B cell (primary cell): Measurements from ENCODE around the gene PPP1R3E. TPM values are rescaled to one million over a fixed set of nuclear protein-coding genes. Genes with fewer than 3 reads are reported as not detected.

Experiments
- ATAC-seq: fragments of 200-7000 bp; cut with Tn5 transposase; one replicate; pipeline ENCODE4 v1.10.0; 2021; ENCODE audit warnings: low read depth, mild to moderate bottlenecking, moderate number of reproducible peaks, moderate library complexity
- CTCF ChIA-PET: fragments of 350-600 bp; sonication (Branson Sonifier 250); formaldehyde crosslinking; loops from one replicate; lab custom pipeline; 2021; ENCODE audit warnings: antibody characterized with exemption, inconsistent platforms; lab: Charles Lee
- POLR2A ChIA-PET: fragments of 350-600 bp; sonication (Branson Sonifier 250); formaldehyde crosslinking; loops from one replicate; lab custom pipeline; 2021; ENCODE audit warnings: antibody characterized with exemption; lab: Charles Lee
- DNase-seq: peaks from one replicate; pipeline ENCODE4 v3.0.0; 2013
- H2AFZ ChIP-seq: 2 replicates; pipeline ENCODE4 v1.6.1; 2012; ENCODE audit warnings: mild to moderate bottlenecking, low read depth, low read length; ENCODE audit not compliant: insufficient read depth, poor library complexity, severe bottlenecking
- H3K27ac ChIP-seq, 2 donors: 1 replicate in 1 of 2; 2 replicates in 1 of 2; pipeline ENCODE4 v1.5.1; 2012 to 2013; ENCODE audit warnings: low read length in 2 of 2, mild to moderate bottlenecking in 2 of 2, moderate library complexity in 1 of 2
- H3K27me3 ChIP-seq, 4 experiments: fragments of 200-600 bp in 1 of 4; sonication (generic) in 1 of 4; replicated peaks in 1 of 4; 1 replicate in 2 of 4; 2 replicates in 2 of 4; pipeline versions ENCODE4 v1.6.1 to v1.7.0; 2013 to 2016; ENCODE audit warnings: low read length in 3 of 4, mild to moderate bottlenecking in 2 of 4, mixed read lengths in 1 of 4, moderate library complexity in 1 of 4; ENCODE audit not compliant: insufficient read depth in 4 of 4, control insufficient read depth in 3 of 4; ENCODE audit errors: control extremely low read depth in 1 of 4
- H3K36me3 ChIP-seq, 2 experiments: replicated peaks in 1 of 2; 1 replicate in 1 of 2; 2 replicates in 1 of 2; pipeline versions ENCODE4 v1.6.1 to v1.7.1; 2013; ENCODE audit warnings: low read length in 1 of 2; ENCODE audit not compliant: insufficient read depth in 2 of 2, control insufficient read depth in 1 of 2; ENCODE audit errors: control extremely low read depth in 1 of 2, extremely low read depth in 1 of 2
- H3K4me1 ChIP-seq, 2 donors: fragments of 200-600 bp in 1 of 2; sonication (generic) in 1 of 2; 1 replicate in 1 of 2; 2 replicates in 1 of 2; pipeline versions ENCODE4 v1.5.1 to v1.6.1; 2013 to 2017; ENCODE audit warnings: low read length in 2 of 2; ENCODE audit not compliant: control insufficient read depth in 2 of 2, insufficient read depth in 2 of 2
- H3K4me2 ChIP-seq: replicated peaks from 2 replicates; pipeline ENCODE3; 2012; ENCODE audit warnings: mild to moderate bottlenecking, low read depth, low read length; ENCODE audit not compliant: poor library complexity, severe bottlenecking
- H3K4me3 ChIP-seq, 5 experiments: fragments of 200-600 bp in 1 of 5; sonication (generic) in 1 of 5; 1 replicate in 3 of 5; 2 replicates in 2 of 5; pipeline versions ENCODE4 v1.5.1 to v1.7.0; 2011 to 2016; ENCODE audit warnings: low read length in 4 of 5, mild to moderate bottlenecking in 4 of 5, low read depth in 2 of 5, control low read depth in 1 of 5, moderate library complexity in 1 of 5; ENCODE audit not compliant: insufficient read depth in 1 of 5; ENCODE audit errors: control extremely low read depth in 1 of 5, extremely low read depth in 1 of 5
- H3K79me2 ChIP-seq: fragments of 200-600 bp; sonication (generic); one replicate; pipeline ENCODE4 v1.6.0; 2016; ENCODE audit warnings: low read length; ENCODE audit not compliant: control insufficient read depth, insufficient read depth
- H3K9ac ChIP-seq: fragments of 200-600 bp; sonication (generic); 2 replicates; pipeline ENCODE4 v1.6.1; 2017; ENCODE audit warnings: mild to moderate bottlenecking, low read length, moderate library complexity
- H3K9me3 ChIP-seq, 3 donors: one replicate each; pipeline versions ENCODE4 v1.6.1 to v1.7.1; 2013; ENCODE audit warnings: low read length in 2 of 3; ENCODE audit not compliant: control insufficient read depth in 2 of 3, insufficient read depth in 1 of 3; ENCODE audit errors: control extremely low read depth in 1 of 3
- H4K20me1 ChIP-seq: 2 replicates; pipeline ENCODE4 v1.6.0; 2012; ENCODE audit warnings: mild to moderate bottlenecking, low read length; ENCODE audit not compliant: insufficient read depth, control insufficient read depth, poor library complexity, severe bottlenecking
- H3K27ac Mint-ChIP-seq: one replicate; pipeline ENCODE4 v1.8.0; 2021; ENCODE audit warnings: mixed read lengths
- H3K27me3 Mint-ChIP-seq: one replicate; pipeline ENCODE4 v1.8.0; 2021; ENCODE audit warnings: mixed read lengths
- H3K4me1 Mint-ChIP-seq: one replicate; pipeline ENCODE4 v1.8.0; 2021; ENCODE audit warnings: mixed read lengths
- H3K4me3 Mint-ChIP-seq: one replicate; pipeline ENCODE4 v1.8.0; 2021; ENCODE audit warnings: mixed read lengths
- H3K9me3 Mint-ChIP-seq: one replicate; pipeline ENCODE4 v1.8.0; 2022; ENCODE audit warnings: mixed read lengths; ENCODE audit not compliant: insufficient read depth
- EZH2 ChIP-seq: IDR thresholded peaks from 2 replicates; pipeline ENCODE4 v1.6.1; 2012; ENCODE audit warnings: borderline replicate concordance, low read depth, mild to moderate bottlenecking, moderate library complexity, low read length; ENCODE audit not compliant: insufficient read depth, poor library complexity, severe bottlenecking
- WGBS: methylation state at CpG from one replicate; pipeline ENCODE4 v1.1.5; 2013; ENCODE audit warnings: missing lambda C conversion rate; ENCODE audit not compliant: insufficient coverage; 5-methylcytosine and 5-hydroxymethylcytosine counted together
- intact Hi-C: fragments of 100-400 bp; cut with micrococcal nuclease; formaldehyde crosslinking; loops from one replicate; pipeline ENCODE4 v1.10.0; 2022
- polyA plus RNA-seq: library from polyadenylated mRNA; depleted of rRNA; stranded (reverse); fragments of >200 nt; gene quantifications from 2 replicates; pipeline ENCODE4 v1.2.3, GENCODE V29; 2012
- total RNA-seq, 2 donors: library from RNA; stranded (reverse); fragments of 120-200 nt in 1 of 2; gene quantifications; 1 replicate in 1 of 2; 2 replicates in 1 of 2; pipeline versions ENCODE4 v1.2.3 to v1.2.4, GENCODE V29; 2013 to 2022
- TF ChIP-seq, protein P1 (sequence below): fragments of 200-600 bp; IDR thresholded peaks from one replicate; pipeline ENCODE4 v1.8.0; 2022; ENCODE audit warnings: antibody characterized with exemption, mild to moderate bottlenecking

The PPP1R3E gene
- total and polyA plus RNA-seq, 2 donors (not counting 1 experiment from before 2014, with no cell fraction given): 56.9 to 76.7 TPM

DNA sequence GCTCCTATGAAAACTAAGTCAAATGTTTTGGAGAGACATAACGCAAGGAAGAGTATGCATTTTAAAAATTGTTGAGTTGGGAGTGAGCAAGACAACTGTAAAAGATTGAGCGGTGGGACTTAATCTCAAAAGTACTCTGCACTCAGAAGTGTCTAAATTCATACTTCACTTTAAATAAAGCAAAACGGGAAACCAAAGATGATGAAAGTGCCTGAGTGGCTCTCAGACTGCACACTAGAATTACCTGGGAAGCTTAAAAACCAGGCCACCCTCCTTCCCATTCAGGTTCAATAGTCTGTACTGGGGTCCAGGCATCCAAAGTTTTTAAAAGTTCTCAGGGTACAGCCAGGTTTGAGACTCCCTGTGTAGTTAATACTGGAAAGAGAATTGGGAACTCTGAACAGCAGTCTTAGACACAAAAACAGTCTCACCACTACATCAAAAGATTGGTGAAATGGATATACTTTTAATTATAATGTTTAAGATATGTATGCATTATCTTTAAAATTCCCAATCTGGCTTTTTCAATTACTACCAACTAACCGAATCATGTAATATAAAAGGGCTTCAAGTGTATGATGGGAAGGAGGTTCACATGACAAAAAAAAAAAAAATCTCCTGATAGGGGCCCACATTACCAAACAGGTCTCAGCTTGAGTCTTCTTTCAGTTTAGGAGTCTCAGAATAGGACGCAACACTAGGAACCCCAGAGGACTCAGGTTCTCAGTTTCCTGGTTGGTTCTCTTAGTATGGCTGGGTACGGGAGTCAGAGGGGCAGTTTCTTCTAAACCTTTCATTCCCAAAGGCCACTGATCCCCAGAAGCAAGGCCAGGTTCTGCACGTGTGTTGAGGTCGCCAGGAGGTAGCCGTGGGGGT is 17.8 kb downstream of the PPP1R3E start:
- ChIA-PET POLR2A (interaction anchor here (1.0 to 1.7 kb wide), 3 partner anchors 10 to 36 kb away, joined by 4 to 26 read pairs (median 13); partner anchors contain the start of genes PABPN1 and PPP1R3E), CTCF (interaction anchor here (1.0 to 4.6 kb wide), 2 partner anchors 9 to 14 kb away, joined by 3 to 56 read pairs; partner anchors contain the start of gene PPP1R3E)
- peaks cover 23% of the 10 kb centered on the region for H3K4me1 Mint-ChIP-seq
- peaks cover 4% of the 10 kb centered on the region for H4K20me1 ChIP-seq
- H3K9ac ChIP-seq: peak overlapping the region; percentile 83
- intact Hi-C loops: loop anchor here (10.0 kb wide), 1 partner anchor 280 kb away; the partner anchor contains the start of gene AP1G2
- H3K4me1 ChIP-seq: peaks cover 13 to 17% of the 10 kb centered on the region in 2 donors
- H3K27me3 Mint-ChIP-seq: no peaks in the 10 kb centered on the region
- peak overlapping the region; percentile 98 for H3K4me3 Mint-ChIP-seq
- no peaks in the 10 kb centered on the region for H3K36me3 ChIP-seq
- no peaks in the 10 kb centered on the region for H3K27me3 ChIP-seq
- H3K9me3 Mint-ChIP-seq: no peaks in the 10 kb centered on the region
- peak overlapping the region; percentile 86 for H3K27ac Mint-ChIP-seq
- ATAC-seq (no peak), DNase-seq (no peak)
- H3K9me3 ChIP-seq: no peaks in the 10 kb centered on the region
- peak overlapping the region; percentile 92 for H2AFZ ChIP-seq
- H3K4me3 ChIP-seq: peak overlapping the region; percentile 56 to 90 (median 83)
- H3K27ac ChIP-seq: peak overlapping the region; percentile 47 to 83
- peaks cover 19% of the 10 kb centered on the region for H3K79me2 ChIP-seq
- WGBS: 50% methylated on average over 2 of the region's 9 CpGs
- peak overlapping the region; percentile 84 for H3K4me2 ChIP-seq
- TF ChIP-seq EZH2: no peak
- TF ChIP-seq, protein P1, sequence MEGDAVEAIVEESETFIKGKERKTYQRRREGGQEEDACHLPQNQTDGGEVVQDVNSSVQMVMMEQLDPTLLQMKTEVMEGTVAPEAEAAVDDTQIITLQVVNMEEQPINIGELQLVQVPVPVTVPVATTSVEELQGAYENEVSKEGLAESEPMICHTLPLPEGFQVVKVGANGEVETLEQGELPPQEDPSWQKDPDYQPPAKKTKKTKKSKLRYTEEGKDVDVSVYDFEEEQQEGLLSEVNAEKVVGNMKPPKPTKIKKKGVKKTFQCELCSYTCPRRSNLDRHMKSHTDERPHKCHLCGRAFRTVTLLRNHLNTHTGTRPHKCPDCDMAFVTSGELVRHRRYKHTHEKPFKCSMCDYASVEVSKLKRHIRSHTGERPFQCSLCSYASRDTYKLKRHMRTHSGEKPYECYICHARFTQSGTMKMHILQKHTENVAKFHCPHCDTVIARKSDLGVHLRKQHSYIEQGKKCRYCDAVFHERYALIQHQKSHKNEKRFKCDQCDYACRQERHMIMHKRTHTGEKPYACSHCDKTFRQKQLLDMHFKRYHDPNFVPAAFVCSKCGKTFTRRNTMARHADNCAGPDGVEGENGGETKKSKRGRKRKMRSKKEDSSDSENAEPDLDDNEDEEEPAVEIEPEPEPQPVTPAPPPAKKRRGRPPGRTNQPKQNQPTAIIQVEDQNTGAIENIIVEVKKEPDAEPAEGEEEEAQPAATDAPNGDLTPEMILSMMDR: no peak
